ENCODE data around the gene DIPK1C.
"Not testable (repeated sequence)": the region's sequence is repeated elsewhere in the genome, so short reads cannot be mapped to it uniquely, and the experiment has no call there.

The DIPK1C gene

GRCh38 chr18:74457043-74457724, at the start of gene DIPK1C:
TSS of gene DIPK1C (minus strand) at chr18:74457308. CDS start at chr18:74457259, 49 bp downstream.
- DNase-seq, result peak in 49 of 58 donors; percentile 11 to 81 (median 58)

GRCh38 chr18:74506448-74507084, 49.5 kb upstream of the DIPK1C start:
- DNase-seq, result peak in 13 of 58 donors; percentile 9 to 39 (median 28)

DNA sequence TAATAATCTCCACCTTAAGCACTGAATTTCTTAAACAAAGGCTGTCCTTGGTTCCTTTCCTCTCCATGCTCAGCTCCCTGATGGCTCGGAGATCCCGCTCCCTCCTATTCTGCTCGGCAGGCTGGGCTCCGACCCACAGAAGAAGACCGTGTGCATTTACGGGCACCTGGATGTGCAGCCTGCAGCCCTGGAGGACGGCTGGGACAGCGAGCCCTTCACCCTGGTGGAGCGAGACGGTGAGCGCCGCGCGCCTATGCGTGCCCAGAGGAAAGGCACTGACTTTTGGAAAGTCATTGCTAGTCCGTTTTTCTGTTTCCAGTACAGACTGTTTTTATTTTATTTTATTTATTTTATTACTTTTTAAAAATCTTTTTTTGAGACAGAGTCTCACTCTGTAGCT, 48.7 kb upstream of the DIPK1C start:
- DNase-seq, result no peak

DNA sequence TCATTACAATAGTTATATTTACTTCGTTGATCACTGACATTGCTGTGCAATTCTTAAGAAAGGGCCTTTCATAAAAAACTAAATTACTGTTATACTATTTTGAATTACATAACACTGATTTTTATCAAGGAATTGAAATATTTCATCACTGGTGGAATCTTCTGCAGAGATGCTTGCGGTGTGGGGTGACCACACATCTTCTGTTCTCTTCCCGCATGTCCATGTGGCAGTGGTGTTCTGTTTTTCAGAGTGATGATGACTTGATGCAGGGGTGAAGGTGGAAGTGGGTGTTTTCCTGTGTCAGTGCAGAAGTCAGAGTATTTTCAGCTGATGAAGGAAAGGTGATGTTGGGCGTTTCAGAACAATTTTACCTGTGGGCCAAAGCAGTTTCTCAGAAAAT, 46.0 kb upstream of the DIPK1C start:
- no peak for DNase-seq

DNA sequence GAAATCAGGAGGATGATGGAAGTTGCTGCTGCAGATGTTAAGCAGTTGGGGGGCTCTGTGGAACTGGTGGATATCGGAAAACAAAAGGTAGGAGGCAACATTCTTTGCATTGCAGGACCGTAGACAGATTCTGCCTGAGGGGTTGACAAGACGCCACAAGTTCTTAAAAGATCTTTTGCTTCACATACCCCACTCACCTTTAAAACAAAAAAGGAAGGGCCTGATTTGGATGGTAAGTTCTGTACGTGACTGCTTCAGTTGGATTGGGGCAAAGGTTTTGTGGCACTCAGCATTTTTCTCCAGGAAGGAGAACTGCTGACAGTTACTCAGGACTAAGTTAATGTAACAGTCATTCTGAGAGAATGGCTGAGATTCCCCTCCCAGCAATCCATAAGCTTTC, 44.3 kb upstream of the DIPK1C start:
- no peak for DNase-seq

DNA sequence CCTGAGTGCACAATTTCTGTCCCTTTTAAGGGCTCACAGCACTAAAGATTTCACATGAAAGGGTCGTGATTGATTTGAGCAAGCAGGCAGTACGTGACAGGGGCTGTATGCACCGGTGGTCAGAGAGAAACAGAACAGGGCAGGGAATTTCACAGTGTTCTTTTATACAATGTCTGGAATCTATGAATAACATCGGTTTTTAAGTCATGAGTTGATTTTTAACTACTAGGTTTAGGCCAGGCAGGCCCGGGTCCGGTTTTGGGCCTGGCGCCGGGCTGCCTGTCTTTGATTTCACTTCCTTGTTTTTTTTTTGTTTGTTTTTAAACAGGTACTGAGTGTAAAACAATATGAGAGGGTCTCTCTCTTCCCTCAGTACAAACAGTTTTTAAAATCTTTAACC, 43.7 kb upstream of the DIPK1C start:
- not testable (repeated sequence) for DNase-seq

GRCh38 chr18:74500372-74500771, 43.3 kb upstream of the DIPK1C start:
- no peak for DNase-seq

- peak in 41 of 58 donors; percentile 10 to 84 (median 44) for DNase-seq
Observed at GRCh38 chr18:74499633-74500032, 42.5 kb upstream of the DIPK1C start.

- DNase-seq, result peak in 21 of 58 donors; percentile 2 to 64 (median 41)
Observed at GRCh38 chr18:74498712-74499627, 41.9 kb upstream of the DIPK1C start.

- no peak for DNase-seq
Observed at GRCh38 chr18:74497778-74498177, 40.7 kb upstream of the DIPK1C start.

DNA sequence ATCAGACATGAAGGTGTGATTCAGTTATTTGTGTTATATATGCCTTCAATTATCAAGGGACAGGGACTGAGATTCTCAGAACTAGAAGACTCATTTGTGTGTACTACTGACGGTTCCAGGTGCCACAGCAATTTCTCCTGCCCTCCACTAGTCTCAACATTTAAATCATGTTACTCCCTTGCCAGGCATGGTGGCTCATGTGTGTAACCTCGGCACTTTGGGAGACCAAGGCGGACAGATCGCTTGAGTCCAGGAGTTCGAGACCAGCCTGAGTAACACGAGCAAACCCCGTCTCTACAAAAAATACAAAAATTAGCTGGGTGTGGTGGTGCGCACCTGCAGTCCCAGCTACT, 40.2 kb upstream of the DIPK1C start:
- DNase-seq, result no peak

DNA sequence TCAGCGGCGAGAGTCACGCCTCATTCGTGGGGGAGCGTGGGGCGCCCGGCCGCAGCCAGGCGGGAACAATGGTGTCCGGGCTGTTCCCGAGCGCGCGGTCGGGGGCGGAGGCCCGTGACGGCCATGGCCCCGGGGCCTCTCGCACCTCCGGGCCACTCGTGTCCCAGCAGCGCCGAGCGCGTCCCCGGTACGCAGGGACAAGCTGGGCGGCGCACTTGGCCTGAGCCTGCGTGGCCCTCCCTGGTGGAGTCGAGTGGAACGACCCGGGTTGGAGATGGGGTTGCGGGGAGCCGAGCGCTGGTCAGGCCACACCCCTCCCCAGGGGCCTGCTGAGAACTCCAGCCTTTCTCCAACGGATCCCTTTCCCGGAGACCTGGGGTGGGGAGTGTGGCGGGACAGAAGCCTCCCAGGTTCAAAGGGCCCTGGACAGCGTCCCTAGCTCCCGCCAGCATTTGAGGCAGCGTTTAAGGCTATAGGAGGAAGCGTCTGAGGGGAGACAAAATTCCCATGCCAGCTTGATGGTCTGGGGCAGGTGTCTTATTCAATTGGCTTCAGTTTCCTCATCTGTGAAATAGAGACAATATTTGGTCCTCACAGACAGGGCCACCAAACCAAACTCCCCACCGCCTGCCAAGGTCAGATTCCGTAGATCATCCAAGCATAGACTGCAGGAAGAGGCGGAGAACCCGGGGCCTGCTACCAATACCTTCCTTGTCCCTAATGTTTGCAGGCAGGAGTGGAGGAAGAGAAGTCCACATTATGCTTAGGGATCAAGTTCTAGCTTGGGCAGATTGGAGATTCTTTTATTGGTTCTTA, 39.6 kb upstream of the DIPK1C start:
- DNase-seq, result peak in 46 of 58 donors; percentile 18 to 83 (median 70)

DNA sequence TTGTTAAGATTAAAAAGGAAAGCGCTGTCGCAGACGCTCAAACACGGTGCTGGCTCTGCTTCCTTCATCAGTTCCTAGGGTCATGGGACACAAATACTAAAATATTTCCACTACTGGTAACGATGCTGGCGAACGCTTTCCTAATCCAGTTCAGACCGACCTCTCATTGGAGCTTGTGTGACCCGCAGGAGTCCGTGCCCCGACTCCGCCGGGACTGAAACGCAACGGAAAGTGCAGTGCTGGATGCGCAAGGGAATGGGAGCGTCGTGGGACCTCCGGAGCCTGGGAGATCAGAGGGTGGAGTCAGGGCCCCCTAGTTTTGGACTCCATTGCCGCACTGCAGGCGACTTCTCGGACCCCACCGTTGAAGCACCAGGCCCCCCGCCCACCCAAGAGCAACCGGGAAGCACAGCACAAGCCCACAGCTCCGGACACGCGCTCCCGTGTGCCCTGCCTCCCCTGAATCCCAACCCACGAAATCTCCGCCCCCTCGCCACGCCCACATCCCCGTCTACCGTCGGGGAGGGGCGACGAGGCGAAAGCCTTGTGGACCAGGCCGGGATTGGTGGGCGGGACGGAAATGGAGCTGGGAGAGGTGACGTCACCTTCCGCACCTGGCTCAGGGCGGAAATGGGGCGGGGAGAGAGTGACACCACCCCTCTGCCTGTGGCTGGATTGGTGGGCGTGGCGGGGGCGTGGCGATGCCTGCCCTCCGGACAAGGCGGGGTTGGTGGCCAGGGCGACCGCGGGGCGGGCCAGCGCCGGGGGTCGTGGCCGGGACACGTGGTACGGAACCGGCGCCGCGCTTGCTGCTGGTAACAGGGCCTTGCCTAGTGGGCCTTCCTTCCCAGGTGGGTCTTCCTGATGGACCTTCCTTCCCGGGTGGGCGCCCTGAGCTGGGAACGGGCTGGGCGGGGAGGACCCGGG, 38.7 kb upstream of the DIPK1C start, which contains the start of gene CNDP2:
Gene CNDP2 (plus strand): TSS at position 783 of the 927 bp plus-strand sequence. CDS start 3,611 bp downstream, outside the sequence.
- DNase-seq, result peak; percentile 89 to 100 (median 99)

GRCh38 chr18:74494514-74494913, 37.4 kb upstream of the DIPK1C start:
- DNase-seq, result no peak

- DNase-seq, result peak in 35 of 58 donors; percentile 6 to 73 (median 32)
Observed at GRCh38 chr18:74493689-74494088, 36.6 kb upstream of the DIPK1C start.

DNA sequence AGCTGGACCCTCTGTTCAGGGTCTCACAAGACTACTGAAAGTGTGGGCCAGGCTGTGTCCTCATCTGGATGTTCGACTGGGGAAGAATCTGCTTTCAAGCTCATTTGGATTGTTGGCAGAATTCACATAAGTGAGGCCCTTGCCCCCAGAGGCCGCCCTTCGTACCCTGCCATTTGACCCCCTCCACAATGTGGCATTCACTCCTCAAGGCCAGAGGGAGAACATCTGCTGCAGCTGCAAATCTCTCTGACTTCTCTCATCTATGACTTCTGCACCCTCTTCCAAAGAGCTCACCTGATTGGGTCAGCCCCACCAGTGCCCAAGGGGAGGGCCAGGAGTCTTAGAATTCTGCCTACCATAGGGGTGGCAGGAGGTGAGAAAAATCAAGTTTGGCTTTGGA, 35.2 kb upstream of the DIPK1C start:
- DNase-seq, result no peak

- no peak for DNase-seq
Observed at GRCh38 chr18:74489676-74490075, 32.6 kb upstream of the DIPK1C start.

DNA sequence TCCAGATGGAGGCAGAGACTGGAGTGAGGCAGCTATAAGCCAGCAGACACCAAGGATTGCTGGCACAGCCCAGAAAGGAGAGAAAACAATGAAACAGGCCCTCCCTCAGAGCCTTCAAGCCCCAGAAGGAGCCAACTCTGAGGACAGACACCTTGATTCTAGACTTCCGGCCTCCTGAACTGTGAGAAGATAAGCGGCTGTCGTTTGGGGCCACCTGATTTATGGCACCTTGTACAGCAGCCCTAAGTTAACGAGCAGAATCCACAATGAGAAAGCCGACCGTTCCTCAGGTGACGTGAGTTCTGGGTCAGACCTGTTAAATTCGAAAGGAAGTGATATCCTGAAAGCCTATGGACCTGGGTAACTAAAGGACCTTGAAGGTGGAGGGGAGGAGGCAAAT, 31.8 kb upstream of the DIPK1C start:
- DNase-seq, result no peak

DNA sequence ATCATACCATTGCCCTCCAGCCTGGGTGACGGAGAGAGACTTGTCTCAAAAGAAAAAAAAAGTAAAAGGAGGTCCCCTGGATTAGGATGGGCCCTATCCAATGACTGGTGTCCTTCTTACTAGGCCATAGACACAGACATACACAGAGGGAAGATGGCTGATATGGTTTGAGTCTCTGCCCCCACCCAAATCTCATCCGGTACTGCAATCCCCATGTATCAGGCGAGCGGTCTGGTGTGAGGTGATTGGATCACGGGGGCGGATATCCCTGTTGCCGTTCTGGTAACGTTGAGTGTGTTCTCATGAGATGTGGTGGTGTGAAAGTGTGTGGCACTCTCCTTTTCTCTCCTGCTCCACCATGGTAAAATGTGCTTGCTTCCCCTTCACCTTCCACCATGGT, 31.2 kb upstream of the DIPK1C start:
- no peak for DNase-seq
